ENCODE data around the gene NRG3.

The NRG3 gene

DNA sequence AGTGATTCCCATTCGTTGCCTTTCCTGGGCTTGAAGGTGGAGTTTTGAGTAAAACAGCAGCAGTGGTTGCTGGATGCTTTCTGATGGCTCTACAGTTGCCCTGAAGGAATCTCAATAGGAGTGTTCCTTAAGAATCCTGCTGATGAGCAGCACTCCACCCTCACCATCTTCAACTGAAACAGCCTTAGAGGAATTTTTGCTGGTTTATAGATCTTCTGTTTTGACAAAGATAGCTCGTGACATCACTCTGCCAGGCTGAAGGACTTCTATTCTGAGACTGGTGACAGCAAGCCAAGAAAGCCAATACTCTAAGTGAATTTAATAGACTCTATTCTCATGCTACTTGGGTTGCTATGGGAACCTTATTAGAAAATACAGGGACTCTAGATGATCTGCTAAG, 1014.7 kb downstream of the NRG3 start:
- no peaks in the 10 kb centered on the region for H3K9me3 ChIP-seq (ENCODE audit: control insufficient read depth, low read length)
- H3K9ac ChIP-seq (ENCODE audit: low read length): no peak overlapping the region
- H3K4me1 ChIP-seq (ENCODE audit: control insufficient read depth, insufficient read depth, low read length): peaks cover 8% of the 10 kb centered on the region
- H3K4me3 ChIP-seq (ENCODE audit: low read length): no peak overlapping the region
- no peaks in the 10 kb centered on the region for H3K36me3 ChIP-seq (ENCODE audit: control insufficient read depth, insufficient read depth, low read length)
- no peaks in the 10 kb centered on the region for H3K27me3 ChIP-seq (ENCODE audit: control insufficient read depth, insufficient read depth, low read length)

DNA sequence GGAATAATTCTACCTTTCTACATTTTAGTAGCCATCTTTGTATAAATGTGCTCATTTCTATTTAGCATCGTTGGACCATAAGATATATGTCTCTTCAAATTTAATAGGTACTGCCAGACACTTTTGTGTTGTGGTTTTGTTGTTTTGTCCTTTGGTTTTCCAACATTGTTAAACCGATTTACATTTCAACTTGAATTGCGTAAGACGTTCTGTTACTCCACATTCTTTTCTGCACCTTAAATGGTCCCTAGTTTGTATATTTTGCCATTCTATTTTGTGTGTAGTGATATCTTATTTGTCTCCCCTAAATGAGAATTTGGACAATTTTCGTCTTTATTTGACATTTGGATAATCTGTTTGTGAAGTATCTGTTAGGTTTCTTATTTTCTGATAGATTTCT, 1015.6 kb downstream of the NRG3 start:
- Histone ChIP-seq H3K4me1 (ENCODE audit: control insufficient read depth, insufficient read depth, low read length) (peaks cover 8% of the 10 kb centered on the region), H3K9me3 (ENCODE audit: control insufficient read depth, low read length) (no peaks in the 10 kb centered on the region), H3K4me3 (ENCODE audit: low read length) (no peak overlapping the region), H3K27me3 (ENCODE audit: control insufficient read depth, insufficient read depth, low read length) (no peaks in the 10 kb centered on the region), H3K9ac (ENCODE audit: low read length) (no peak overlapping the region), H3K36me3 (ENCODE audit: control insufficient read depth, insufficient read depth, low read length) (no peaks in the 10 kb centered on the region)

DNA sequence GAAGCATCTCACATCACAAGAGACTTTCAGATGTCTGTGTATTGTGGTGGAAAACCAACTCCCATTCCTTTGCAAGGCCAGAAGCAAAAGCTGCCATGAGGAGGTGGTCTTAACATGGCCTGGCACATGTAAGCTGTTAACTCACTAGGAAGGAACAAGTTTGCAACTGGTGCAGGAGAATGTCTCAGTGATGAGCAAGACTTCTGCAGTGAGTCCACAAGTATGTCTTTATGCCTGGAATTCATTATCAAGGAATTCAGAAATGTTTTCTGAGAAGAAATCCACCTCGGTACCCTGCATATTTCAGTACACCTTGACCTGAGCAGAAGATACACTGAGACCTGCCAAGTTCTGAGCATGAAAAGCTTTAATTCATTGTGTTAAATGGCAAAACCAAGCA, 1033.1 kb downstream of the NRG3 start:
- Histone ChIP-seq H3K27me3 (ENCODE audit: control insufficient read depth, insufficient read depth, low read length) (no peaks in the 10 kb centered on the region), H3K4me1 (ENCODE audit: control insufficient read depth, insufficient read depth, low read length) (no peaks in the 10 kb centered on the region), H3K9ac (ENCODE audit: low read length) (no peak overlapping the region), H3K36me3 (ENCODE audit: control insufficient read depth, insufficient read depth, low read length) (no peaks in the 10 kb centered on the region), H3K9me3 (ENCODE audit: control insufficient read depth, low read length) (no peaks in the 10 kb centered on the region), H3K4me3 (ENCODE audit: low read length) (no peak overlapping the region)

DNA sequence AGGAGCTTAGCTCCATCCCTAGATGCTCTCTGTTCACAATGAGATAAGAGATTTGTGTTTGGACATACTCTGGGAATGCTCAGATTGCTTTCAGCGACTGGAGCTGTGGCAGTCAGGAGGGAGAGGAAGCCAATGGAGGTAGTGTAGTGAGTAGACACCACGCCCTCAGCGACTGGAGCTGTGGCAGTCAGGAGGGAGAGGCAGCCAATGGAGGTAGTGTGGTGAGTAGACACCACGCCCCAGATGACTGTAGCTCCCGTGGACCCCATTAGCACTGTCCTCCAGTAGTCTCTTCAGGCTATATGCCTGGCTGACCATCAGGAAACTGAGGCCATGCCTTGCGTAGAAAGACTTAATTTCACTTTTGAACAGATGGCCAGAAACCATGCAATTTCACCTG, 1033.8 kb downstream of the NRG3 start:
- Histone ChIP-seq H3K9me3 (ENCODE audit: control insufficient read depth, low read length) (no peaks in the 10 kb centered on the region), H3K4me1 (ENCODE audit: control insufficient read depth, insufficient read depth, low read length) (no peaks in the 10 kb centered on the region), H3K27me3 (ENCODE audit: control insufficient read depth, insufficient read depth, low read length) (no peaks in the 10 kb centered on the region), H3K9ac (ENCODE audit: low read length) (no peak overlapping the region), H3K36me3 (ENCODE audit: control insufficient read depth, insufficient read depth, low read length) (no peaks in the 10 kb centered on the region), H3K4me3 (ENCODE audit: low read length) (no peak overlapping the region)

DNA sequence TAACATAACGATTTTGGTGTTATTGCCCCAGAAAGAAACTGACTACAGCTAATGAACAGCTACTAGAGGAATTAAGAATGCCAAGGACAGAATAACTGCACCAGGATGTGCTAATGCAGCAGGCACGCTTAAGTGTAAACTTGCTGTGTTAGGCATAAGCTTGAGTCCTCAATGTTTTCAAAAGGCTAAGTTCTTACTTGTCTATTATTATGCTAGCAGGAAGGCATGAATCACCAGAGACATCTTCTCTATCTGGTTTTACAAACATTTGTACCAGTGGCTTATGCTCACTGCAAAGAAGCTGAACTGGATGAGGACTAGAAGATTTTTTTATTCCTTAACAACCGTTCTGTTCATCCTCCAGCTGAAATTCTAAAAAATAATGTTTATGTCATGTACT, 1035.3 kb downstream of the NRG3 start:
- Histone ChIP-seq H3K27me3 (ENCODE audit: control insufficient read depth, insufficient read depth, low read length) (no peaks in the 10 kb centered on the region), H3K4me3 (ENCODE audit: low read length) (no peak overlapping the region), H3K4me1 (ENCODE audit: control insufficient read depth, insufficient read depth, low read length) (no peaks in the 10 kb centered on the region), H3K9me3 (ENCODE audit: control insufficient read depth, low read length) (no peaks in the 10 kb centered on the region), H3K9ac (ENCODE audit: low read length) (no peak overlapping the region), H3K36me3 (ENCODE audit: control insufficient read depth, insufficient read depth, low read length) (no peaks in the 10 kb centered on the region)

DNA sequence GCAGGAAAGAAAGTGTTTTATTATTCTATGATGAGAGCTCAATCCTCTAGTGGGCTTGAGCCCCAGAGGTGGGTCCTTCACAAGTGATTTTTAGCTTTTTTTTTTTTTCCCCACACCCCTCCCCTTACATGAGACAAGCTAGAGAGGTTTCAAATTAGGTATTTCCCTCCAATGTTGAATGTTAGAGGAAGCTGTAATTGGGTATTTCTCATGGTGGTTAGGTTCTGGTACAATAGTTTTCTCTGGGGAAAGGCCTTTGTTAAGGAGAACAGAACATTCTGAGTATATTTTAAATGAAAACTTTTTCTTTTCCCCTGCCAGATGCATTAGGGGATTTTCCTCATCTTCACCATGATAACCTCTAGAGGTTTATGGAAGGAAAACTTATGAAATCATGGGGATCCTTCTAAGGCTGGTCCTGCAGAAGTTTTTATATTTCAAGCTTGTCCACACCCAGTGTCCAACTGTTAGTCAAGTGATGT, 1039.7 kb downstream of the NRG3 start:
- Histone ChIP-seq H3K9ac (ENCODE audit: low read length) (no peak overlapping the region), H3K4me3 (ENCODE audit: low read length) (no peak overlapping the region), H3K27me3 (ENCODE audit: control insufficient read depth, insufficient read depth, low read length) (no peaks in the 10 kb centered on the region), H3K36me3 (ENCODE audit: control insufficient read depth, insufficient read depth, low read length) (no peaks in the 10 kb centered on the region), H3K4me1 (ENCODE audit: control insufficient read depth, insufficient read depth, low read length) (peaks cover 7% of the 10 kb centered on the region), H3K9me3 (ENCODE audit: control insufficient read depth, low read length) (no peaks in the 10 kb centered on the region)

DNA sequence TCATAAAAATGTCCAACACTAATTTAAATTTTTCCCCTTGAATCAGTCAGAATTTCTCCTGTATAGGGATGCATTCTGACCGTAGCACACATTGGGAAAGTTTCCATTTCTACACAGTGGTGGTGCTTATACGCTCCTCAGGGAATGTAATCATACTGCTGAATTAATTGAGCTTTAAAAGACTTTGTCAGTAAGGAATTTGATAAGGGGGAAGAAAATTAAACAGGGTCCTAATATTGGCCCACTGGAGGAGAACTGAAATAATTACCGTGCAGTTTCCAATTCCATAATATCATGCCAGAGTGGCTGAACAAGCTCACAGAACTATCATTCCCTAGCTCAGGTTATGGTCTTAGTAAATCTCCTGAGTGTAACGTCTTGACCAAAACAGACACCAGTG, 1041.9 kb downstream of the NRG3 start:
- no peak overlapping the region for H3K9ac ChIP-seq (ENCODE audit: low read length)
- no peak overlapping the region for H3K4me3 ChIP-seq (ENCODE audit: low read length)
- H3K36me3 ChIP-seq (ENCODE audit: control insufficient read depth, insufficient read depth, low read length): no peaks in the 10 kb centered on the region
- H3K27me3 ChIP-seq (ENCODE audit: control insufficient read depth, insufficient read depth, low read length): no peaks in the 10 kb centered on the region
- no peaks in the 10 kb centered on the region for H3K9me3 ChIP-seq (ENCODE audit: control insufficient read depth, low read length)
- peaks cover 7% of the 10 kb centered on the region for H3K4me1 ChIP-seq (ENCODE audit: control insufficient read depth, insufficient read depth, low read length)

DNA sequence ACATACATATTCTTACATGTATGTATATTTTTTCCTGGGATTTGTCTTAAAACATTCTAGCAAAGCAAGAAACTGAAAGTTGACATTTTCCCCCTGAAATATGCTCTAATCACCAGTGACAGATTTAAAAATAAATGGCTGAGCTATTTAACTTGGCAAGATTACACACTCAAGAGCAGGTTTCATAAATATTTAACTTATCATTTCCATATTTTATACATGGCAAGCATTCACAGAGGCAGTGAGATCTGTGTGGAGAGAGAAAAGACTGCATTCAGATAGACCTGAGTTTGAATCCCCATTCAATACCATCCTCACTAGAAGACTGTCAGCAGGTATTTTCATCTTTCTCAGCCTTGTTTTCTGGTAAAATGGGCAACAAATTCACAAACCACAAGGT, 1043.0 kb downstream of the NRG3 start:
- peaks cover 7% of the 10 kb centered on the region for H3K4me1 ChIP-seq (ENCODE audit: control insufficient read depth, insufficient read depth, low read length)
- no peak overlapping the region for H3K4me3 ChIP-seq (ENCODE audit: low read length)
- no peak overlapping the region for H3K9ac ChIP-seq (ENCODE audit: low read length)
- no peaks in the 10 kb centered on the region for H3K36me3 ChIP-seq (ENCODE audit: control insufficient read depth, insufficient read depth, low read length)
- H3K27me3 ChIP-seq (ENCODE audit: control insufficient read depth, insufficient read depth, low read length): no peaks in the 10 kb centered on the region
- no peaks in the 10 kb centered on the region for H3K9me3 ChIP-seq (ENCODE audit: control insufficient read depth, low read length)

DNA sequence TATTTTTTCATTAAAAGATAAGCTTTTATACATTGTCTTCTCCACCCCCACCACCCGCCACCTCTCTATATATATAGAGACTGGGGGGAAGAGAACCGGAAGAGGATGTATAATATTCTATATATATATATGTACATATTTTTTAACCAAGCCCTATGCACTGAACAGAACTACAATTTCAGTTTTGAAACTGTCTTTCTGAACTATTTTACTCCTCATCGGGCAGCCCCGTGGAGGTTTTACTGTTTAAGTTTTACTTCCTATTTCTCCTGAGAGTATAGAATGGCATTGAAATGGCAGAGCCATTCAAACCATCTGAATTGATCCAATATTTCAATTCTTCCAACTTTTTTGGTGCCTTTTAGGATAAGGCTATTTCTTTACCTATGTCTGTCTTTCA, 1047.1 kb downstream of the NRG3 start:
- Histone ChIP-seq H3K9me3 (ENCODE audit: control insufficient read depth, low read length) (no peaks in the 10 kb centered on the region), H3K4me3 (ENCODE audit: low read length) (no peak overlapping the region), H3K4me1 (ENCODE audit: control insufficient read depth, insufficient read depth, low read length) (peaks cover 7% of the 10 kb centered on the region), H3K36me3 (ENCODE audit: control insufficient read depth, insufficient read depth, low read length) (no peaks in the 10 kb centered on the region), H3K27me3 (ENCODE audit: control insufficient read depth, insufficient read depth, low read length) (no peaks in the 10 kb centered on the region), H3K9ac (ENCODE audit: low read length) (no peak overlapping the region)

DNA sequence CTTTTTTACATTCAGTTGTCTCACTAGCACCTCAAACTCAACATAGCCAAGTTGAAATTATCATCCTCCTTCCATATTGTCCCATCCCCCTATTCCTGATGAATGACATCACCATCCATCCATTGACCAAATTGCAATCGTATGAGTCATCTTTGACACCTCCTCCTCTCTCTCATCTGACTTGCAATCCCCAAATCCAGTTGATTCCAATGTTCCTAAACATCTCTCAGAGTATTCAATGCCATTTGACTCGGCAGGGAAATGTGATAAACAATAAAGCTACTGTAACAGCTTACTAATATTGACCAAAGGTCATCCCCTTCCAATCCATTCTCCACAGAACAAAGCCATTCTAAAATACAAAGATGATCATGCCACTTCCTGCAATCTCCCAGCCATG, 1047.8 kb downstream of the NRG3 start:
- no peaks in the 10 kb centered on the region for H3K36me3 ChIP-seq (ENCODE audit: control insufficient read depth, insufficient read depth, low read length)
- H3K9ac ChIP-seq (ENCODE audit: low read length): no peak overlapping the region
- peaks cover 7% of the 10 kb centered on the region for H3K4me1 ChIP-seq (ENCODE audit: control insufficient read depth, insufficient read depth, low read length)
- H3K4me3 ChIP-seq (ENCODE audit: low read length): no peak overlapping the region
- H3K9me3 ChIP-seq (ENCODE audit: control insufficient read depth, low read length): no peaks in the 10 kb centered on the region
- no peaks in the 10 kb centered on the region for H3K27me3 ChIP-seq (ENCODE audit: control insufficient read depth, insufficient read depth, low read length)

DNA sequence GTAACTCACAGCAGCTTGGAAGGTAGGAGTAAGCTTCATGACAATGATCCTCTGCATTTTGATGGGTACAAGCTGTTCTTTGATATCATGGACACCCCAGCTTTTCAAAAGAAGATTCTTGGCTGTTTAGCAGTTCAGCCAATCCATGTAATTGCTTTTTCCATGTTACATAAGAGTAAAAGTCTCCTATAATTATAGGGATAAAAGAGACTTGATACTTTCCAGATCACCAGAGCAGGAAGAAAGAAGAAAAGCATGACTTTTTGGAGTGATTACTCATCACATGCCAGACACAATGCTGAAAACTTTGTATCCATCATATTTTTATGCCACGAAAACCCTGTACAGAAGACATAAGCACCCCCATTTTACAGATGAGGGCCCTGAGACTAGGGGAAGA, 1049.7 kb downstream of the NRG3 start:
- Histone ChIP-seq H3K36me3 (ENCODE audit: control insufficient read depth, insufficient read depth, low read length) (no peaks in the 10 kb centered on the region), H3K4me1 (ENCODE audit: control insufficient read depth, insufficient read depth, low read length) (no peaks in the 10 kb centered on the region), H3K9ac (ENCODE audit: low read length) (no peak overlapping the region), H3K9me3 (ENCODE audit: control insufficient read depth, low read length) (no peaks in the 10 kb centered on the region), H3K27me3 (ENCODE audit: control insufficient read depth, insufficient read depth, low read length) (no peaks in the 10 kb centered on the region), H3K4me3 (ENCODE audit: low read length) (no peak overlapping the region)

DNA sequence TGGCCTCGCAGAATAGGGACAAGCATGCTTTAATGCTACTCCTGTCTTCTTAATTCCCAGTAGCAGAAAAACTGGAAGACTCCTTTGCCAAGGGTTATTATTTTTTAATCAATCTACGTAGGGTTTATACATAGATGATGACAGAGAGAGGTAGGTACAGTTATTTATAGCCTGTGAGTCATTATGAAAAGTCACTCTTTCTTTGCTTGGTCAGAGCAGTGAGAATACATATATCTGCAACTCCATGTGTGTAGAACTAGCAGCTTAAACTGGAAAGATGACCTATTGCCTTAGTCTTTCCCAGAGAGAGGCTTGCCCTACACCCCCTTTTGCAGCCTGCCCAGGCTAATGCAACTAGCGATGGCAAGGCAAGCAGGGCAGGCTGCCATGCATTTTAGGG, 1050.6 kb downstream of the NRG3 start:
- no peaks in the 10 kb centered on the region for H3K9me3 ChIP-seq (ENCODE audit: control insufficient read depth, low read length)
- H3K27me3 ChIP-seq (ENCODE audit: control insufficient read depth, insufficient read depth, low read length): no peaks in the 10 kb centered on the region
- no peak overlapping the region for H3K9ac ChIP-seq (ENCODE audit: low read length)
- H3K4me3 ChIP-seq (ENCODE audit: low read length): no peak overlapping the region
- H3K36me3 ChIP-seq (ENCODE audit: control insufficient read depth, insufficient read depth, low read length): no peaks in the 10 kb centered on the region
- no peaks in the 10 kb centered on the region for H3K4me1 ChIP-seq (ENCODE audit: control insufficient read depth, insufficient read depth, low read length)

DNA sequence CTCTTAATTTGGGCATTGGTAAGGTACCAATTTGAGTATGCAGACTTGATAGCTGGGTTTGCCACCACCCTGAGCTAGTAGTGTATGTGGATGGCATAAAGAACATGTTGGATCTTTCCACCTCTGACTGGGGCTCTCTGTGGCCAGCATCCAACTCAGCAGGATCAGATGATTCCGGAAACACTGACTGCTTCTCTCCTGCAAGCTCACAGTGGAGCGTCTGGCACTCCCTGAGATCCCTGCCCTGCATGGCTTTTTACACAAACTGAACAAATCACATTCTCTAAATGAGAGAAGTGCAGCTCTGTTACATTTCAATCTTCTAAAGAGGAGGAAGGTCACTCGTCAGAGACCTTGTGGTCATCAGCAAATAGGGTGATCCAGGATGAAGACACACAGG, 1057.5 kb downstream of the NRG3 start:
- no peaks in the 10 kb centered on the region for H3K36me3 ChIP-seq (ENCODE audit: control insufficient read depth, insufficient read depth, low read length)
- H3K27me3 ChIP-seq (ENCODE audit: control insufficient read depth, insufficient read depth, low read length): no peaks in the 10 kb centered on the region
- H3K9me3 ChIP-seq (ENCODE audit: control insufficient read depth, low read length): no peaks in the 10 kb centered on the region
- H3K4me3 ChIP-seq (ENCODE audit: low read length): no peak overlapping the region
- no peaks in the 10 kb centered on the region for H3K4me1 ChIP-seq (ENCODE audit: control insufficient read depth, insufficient read depth, low read length)
- H3K9ac ChIP-seq (ENCODE audit: low read length): no peak overlapping the region
